HEK293 (cell line): Measurements from ENCODE around the gene MPPE1.
A peak's percentile ranks its signal among the peaks of the same experiment; 100 is the strongest.
"Not testable (repeated sequence)": the region's sequence is repeated elsewhere in the genome, so short reads cannot be mapped to it uniquely, and the experiment has no call there.

Source experiments
- CTCF ChIA-PET: fragments of 350-600 bp; formaldehyde crosslinking; extraction: SDS; loops from one replicate; lab custom pipeline; 2021; ENCODE audit warnings: antibody characterized with exemption; lab: Yijun Ruan, JAX
- POLR2A ChIA-PET: fragments of 300-600 bp; formaldehyde crosslinking; extraction: SDS; loops from one replicate; lab custom pipeline; 2020; ENCODE audit warnings: antibody characterized with exemption, inconsistent platforms; lab: Yijun Ruan, JAX
- H3K27ac ChIP-seq: fragments of 200-500 bp; sonication (Bioruptor generic); 2 replicates; pipeline ENCODE4 v1.5.1; 2014; ENCODE audit warnings: low read depth, low read length, control low read depth, inconsistent platforms; ENCODE audit errors: extremely low read depth
- H3K36me3 ChIP-seq, 2 experiments: fragments of 200-500 bp in 1 of 2; sonication (Bioruptor generic) in 1 of 2; 1 replicate in 1 of 2; 2 replicates in 1 of 2; pipeline ENCODE4 v1.5.1; 2014 to 2017; ENCODE audit warnings: inconsistent platforms in 2 of 2, low read length in 2 of 2; ENCODE audit not compliant: control insufficient read depth in 2 of 2, insufficient read depth in 1 of 2
- H3K4me1 ChIP-seq: fragments of 200-500 bp; sonication (Bioruptor generic); 2 replicates; pipeline ENCODE4 v1.5.1; 2014; ENCODE audit warnings: mild to moderate bottlenecking, low read length, inconsistent platforms; ENCODE audit not compliant: control insufficient read depth, insufficient read depth
- H3K4me3 ChIP-seq: 2 replicates; pipeline ENCODE4 v1.5.1; 2011; ENCODE audit warnings: low read depth, mild to moderate bottlenecking, control low read depth, low read length, moderate library complexity
- H3K9me3 ChIP-seq: fragments of 200-500 bp; sonication (Bioruptor generic); 2 replicates; pipeline ENCODE4 v1.5.1; 2014; ENCODE audit warnings: low read depth, low read length, inconsistent platforms; ENCODE audit not compliant: control insufficient read depth, insufficient read depth
- KLF10 ChIP-seq: fragments of 450-650 bp; IDR thresholded peaks from 2 replicates; pipeline ENCODE4 v1.5.1; 2018; ENCODE audit warnings: missing biosample characterization, mild to moderate bottlenecking, missing genetic modification characterization
- OVOL3 ChIP-seq: fragments of 450-650 bp; formaldehyde crosslinking; IDR thresholded peaks from 2 replicates; pipeline ENCODE4 v1.5.1; 2016; ENCODE audit warnings: missing biosample characterization, missing genetic modification characterization
- RBAK ChIP-seq: fragments of 450-650 bp; formaldehyde crosslinking; IDR thresholded peaks from 2 replicates; pipeline ENCODE4 v1.5.1; 2016; ENCODE audit warnings: missing biosample characterization, missing genetic modification characterization
- SP2 ChIP-seq: fragments of 450-650 bp; formaldehyde crosslinking; IDR thresholded peaks from 2 replicates; pipeline ENCODE4 v1.5.1; 2016; ENCODE audit warnings: missing biosample characterization, missing genetic modification characterization
- ZBTB1 ChIP-seq: fragments of 450-650 bp; formaldehyde crosslinking; IDR thresholded peaks from 2 replicates; pipeline ENCODE4 v1.5.1; 2016; ENCODE audit warnings: missing biosample characterization, missing genetic modification characterization
- ZBTB10 ChIP-seq: fragments of 450-650 bp; formaldehyde crosslinking; IDR thresholded peaks from 2 replicates; pipeline ENCODE4 v1.5.1; 2016; ENCODE audit warnings: missing biosample characterization, missing genetic modification characterization
- ZEB2 ChIP-seq: fragments of 450-650 bp; formaldehyde crosslinking; IDR thresholded peaks from 2 replicates; pipeline ENCODE4 v1.5.1; 2016; ENCODE audit warnings: missing biosample characterization, missing genetic modification characterization
- ZIC2 ChIP-seq: fragments of 450-650 bp; formaldehyde crosslinking; IDR thresholded peaks from 2 replicates; pipeline ENCODE4 v1.5.1; 2016; ENCODE audit warnings: missing biosample characterization, missing genetic modification characterization
- ZNF114 ChIP-seq: fragments of 450-650 bp; formaldehyde crosslinking; IDR thresholded peaks from 2 replicates; pipeline ENCODE4 v1.5.0; 2017; ENCODE audit warnings: missing biosample characterization, missing genetic modification characterization
- ZNF16 ChIP-seq: fragments of 450-650 bp; formaldehyde crosslinking; IDR thresholded peaks from 2 replicates; pipeline ENCODE4 v1.5.1; 2016; ENCODE audit warnings: low read depth, missing biosample characterization, missing genetic modification characterization
- ZNF169 ChIP-seq: fragments of 450-650 bp; formaldehyde crosslinking; IDR thresholded peaks from 2 replicates; pipeline ENCODE4 v1.5.1; 2016; ENCODE audit warnings: missing biosample characterization, missing genetic modification characterization
- ZNF335 ChIP-seq: fragments of 450-650 bp; formaldehyde crosslinking; conservative IDR thresholded peaks from 2 replicates; pipeline ENCODE4 v1.5.1; 2016; ENCODE audit warnings: missing biosample characterization, missing genetic modification characterization
- ZNF366 ChIP-seq: fragments of 450-650 bp; formaldehyde crosslinking; conservative IDR thresholded peaks from 2 replicates; pipeline ENCODE4 v1.5.1; 2016; ENCODE audit warnings: missing biosample characterization, missing genetic modification characterization
- ZNF404 ChIP-seq: fragments of 450-650 bp; formaldehyde crosslinking; IDR thresholded peaks from 2 replicates; pipeline ENCODE4 v1.5.1; 2017; ENCODE audit warnings: missing biosample characterization, missing genetic modification characterization
- ZNF426 ChIP-seq: fragments of 450-650 bp; formaldehyde crosslinking; IDR thresholded peaks from 2 replicates; pipeline ENCODE4 v1.5.1; 2017; ENCODE audit warnings: missing biosample characterization, missing genetic modification characterization, mild to moderate bottlenecking, inconsistent platforms, moderate library complexity
- ZNF48 ChIP-seq: fragments of 450-650 bp; formaldehyde crosslinking; IDR thresholded peaks from 2 replicates; pipeline ENCODE4 v1.5.1; 2016; ENCODE audit warnings: missing biosample characterization, missing genetic modification characterization
- ZNF548 ChIP-seq: fragments of 450-650 bp; formaldehyde crosslinking; IDR thresholded peaks from 2 replicates; pipeline ENCODE4 v1.5.1; 2016; ENCODE audit warnings: missing biosample characterization, missing genetic modification characterization
- ZNF600 ChIP-seq: fragments of 450-650 bp; formaldehyde crosslinking; IDR thresholded peaks from 2 replicates; pipeline ENCODE4 v1.5.1; 2016; ENCODE audit warnings: missing biosample characterization, missing genetic modification characterization
- ZNF701 ChIP-seq: fragments of 450-650 bp; formaldehyde crosslinking; IDR thresholded peaks from 2 replicates; pipeline ENCODE4 v1.5.1; 2016; ENCODE audit warnings: missing biosample characterization, missing genetic modification characterization
- ZNF830 ChIP-seq: fragments of 450-650 bp; IDR thresholded peaks from 2 replicates; pipeline ENCODE4 v1.5.0; 2018; ENCODE audit warnings: missing biosample characterization, missing genetic modification characterization, low read depth, mild to moderate bottlenecking, moderate library complexity
- ZXDB ChIP-seq: fragments of 450-650 bp; formaldehyde crosslinking; IDR thresholded peaks from 2 replicates; pipeline ENCODE4 v1.5.1; 2016; ENCODE audit warnings: missing biosample characterization, missing genetic modification characterization
- TF ChIP-seq, protein P1 (sequence below): fragments of 450-650 bp; formaldehyde crosslinking; IDR thresholded peaks from 2 replicates; pipeline ENCODE4 v1.5.1; 2017; ENCODE audit warnings: missing biosample characterization, missing genetic modification characterization
- TF ChIP-seq, protein P2 (sequence below): fragments of 450-650 bp; formaldehyde crosslinking; optimal IDR thresholded peaks from 2 replicates; pipeline ENCODE3; 2016; ENCODE audit warnings: missing biosample characterization, mild to moderate bottlenecking, missing genetic modification characterization
- TF ChIP-seq, protein P3 (sequence below): fragments of 450-650 bp; formaldehyde crosslinking; IDR thresholded peaks from 2 replicates; pipeline ENCODE4 v1.5.1; 2016; ENCODE audit warnings: missing biosample characterization, missing genetic modification characterization

The MPPE1 gene

DNA sequence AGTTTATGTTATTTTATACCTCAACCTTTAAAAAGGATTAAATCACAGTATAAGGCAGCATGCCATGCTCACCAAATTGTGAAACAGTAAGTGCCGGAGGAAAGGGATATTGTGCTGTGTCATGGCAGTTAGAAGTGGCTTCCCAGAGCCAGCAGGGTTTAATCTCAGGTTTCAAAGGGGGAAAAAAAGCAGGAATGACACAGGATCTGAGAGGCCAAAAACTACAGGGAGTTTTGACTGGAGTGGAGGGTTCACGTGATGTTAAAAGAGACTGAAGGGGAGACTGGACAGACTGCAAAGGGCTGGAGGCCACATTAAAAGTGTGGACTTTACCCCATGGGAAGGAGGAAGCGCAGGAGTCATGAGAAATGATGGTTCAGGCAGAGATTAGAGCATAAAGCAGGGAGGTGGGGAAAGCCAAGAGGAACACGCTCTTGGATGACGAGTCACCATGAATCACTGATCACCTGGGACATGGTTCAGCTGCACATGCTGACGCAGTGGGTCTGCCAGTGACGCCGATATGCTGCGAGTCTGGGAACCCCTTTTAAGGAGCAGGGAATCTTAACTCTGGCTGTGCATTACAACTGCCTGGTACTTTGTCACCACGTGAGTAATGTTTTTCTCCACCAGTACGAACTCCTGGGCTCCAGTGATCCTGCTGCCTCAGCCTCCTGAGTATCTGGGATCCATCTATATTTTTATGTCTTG lies 50.8 kb downstream of the MPPE1 start (continued):
- TF ChIP-seq ZBTB10 (tag by site-specific recombination) (peak; percentile 80), ZNF335 (peak; percentile 86), ZNF366 (tag by site-specific recombination) (peak; percentile 93), ZIC2 (tag by site-specific recombination) (peak; percentile 90), SP2 (tag by site-specific recombination) (peak; percentile 49)

DNA sequence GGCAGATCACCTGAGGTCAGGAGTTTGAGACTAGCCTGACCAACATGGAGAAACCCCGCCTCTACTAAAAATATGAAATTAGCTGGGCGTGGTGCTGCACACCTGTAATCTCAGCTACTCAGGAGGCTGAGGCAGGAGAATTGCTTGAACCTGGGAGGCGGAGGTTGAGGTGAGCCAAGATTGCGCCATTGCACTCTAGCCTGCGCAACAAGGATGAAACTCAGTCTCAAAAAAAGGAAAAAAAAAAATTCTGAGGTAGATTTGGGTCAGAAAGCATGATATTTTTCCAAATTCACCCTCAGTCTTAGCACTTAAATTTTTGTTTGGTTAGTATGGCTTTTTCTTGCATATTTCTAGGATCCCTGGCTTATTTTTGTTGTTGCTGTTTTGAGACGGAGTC lies 53.6 kb downstream of the MPPE1 start:
- H3K27ac ChIP-seq, H3K36me3 ChIP-seq, H3K9me3 ChIP-seq, POLR2A ChIA-PET, H3K4me3 ChIP-seq: not testable (repeated sequence)
- peaks cover 18% of the 10 kb centered on the region for H3K4me1 ChIP-seq
- CTCF ChIA-PET = interaction anchor here (0.8 kb wide), 1 partner anchor 55 kb away, joined by 3 read pairs; no protein-coding TSS in a partner anchor

- CTCF ChIA-PET = interaction anchor here (0.7 to 0.8 kb wide), 2 partner anchors 64 to 143 kb away, joined by 3 to 4 read pairs; no protein-coding TSS in a partner anchor
- Histone ChIP-seq H3K4me3 (peak overlapping the region; percentile 60), H3K27ac (peak overlapping the region; percentile 58), H3K36me3 (peaks cover 0 to 3% of the 10 kb centered on the region in 2 experiments), H3K4me1 (peaks cover 10% of the 10 kb centered on the region), H3K9me3 (no peaks in the 10 kb centered on the region)
- POLR2A ChIA-PET = no interaction called here
- TF ChIP-seq KLF10 = no peak
- no peak for TF ChIP-seq ZXDB (tag by site-specific recombination)
- TF ChIP-seq, protein P1, sequence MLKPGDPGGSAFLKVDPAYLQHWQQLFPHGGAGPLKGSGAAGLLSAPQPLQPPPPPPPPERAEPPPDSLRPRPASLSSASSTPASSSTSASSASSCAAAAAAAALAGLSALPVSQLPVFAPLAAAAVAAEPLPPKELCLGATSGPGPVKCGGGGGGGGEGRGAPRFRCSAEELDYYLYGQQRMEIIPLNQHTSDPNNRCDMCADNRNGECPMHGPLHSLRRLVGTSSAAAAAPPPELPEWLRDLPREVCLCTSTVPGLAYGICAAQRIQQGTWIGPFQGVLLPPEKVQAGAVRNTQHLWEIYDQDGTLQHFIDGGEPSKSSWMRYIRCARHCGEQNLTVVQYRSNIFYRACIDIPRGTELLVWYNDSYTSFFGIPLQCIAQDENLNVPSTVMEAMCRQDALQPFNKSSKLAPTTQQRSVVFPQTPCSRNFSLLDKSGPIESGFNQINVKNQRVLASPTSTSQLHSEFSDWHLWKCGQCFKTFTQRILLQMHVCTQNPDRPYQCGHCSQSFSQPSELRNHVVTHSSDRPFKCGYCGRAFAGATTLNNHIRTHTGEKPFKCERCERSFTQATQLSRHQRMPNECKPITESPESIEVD (tag by site-specific recombination) = no peak
- 0 out of 2 replicates have a peak, but pooled peaks have one; percentile 13 for TF ChIP-seq ZEB2 (tag by site-specific recombination)
- TF ChIP-seq, protein P2, sequence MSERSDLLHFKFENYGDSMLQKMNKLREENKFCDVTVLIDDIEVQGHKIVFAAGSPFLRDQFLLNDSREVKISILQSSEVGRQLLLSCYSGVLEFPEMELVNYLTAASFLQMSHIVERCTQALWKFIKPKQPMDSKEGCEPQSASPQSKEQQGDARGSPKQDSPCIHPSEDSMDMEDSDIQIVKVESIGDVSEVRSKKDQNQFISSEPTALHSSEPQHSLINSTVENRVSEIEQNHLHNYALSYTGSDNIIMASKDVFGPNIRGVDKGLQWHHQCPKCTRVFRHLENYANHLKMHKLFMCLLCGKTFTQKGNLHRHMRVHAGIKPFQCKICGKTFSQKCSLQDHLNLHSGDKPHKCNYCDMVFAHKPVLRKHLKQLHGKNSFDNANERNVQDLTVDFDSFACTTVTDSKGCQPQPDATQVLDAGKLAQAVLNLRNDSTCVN (tag by site-specific recombination) = no peak
- no peak for TF ChIP-seq ZNF830 (tag by site-specific recombination)
- no peak for TF ChIP-seq ZNF169 (tag by site-specific recombination)
- no peak for TF ChIP-seq ZNF114 (tag by site-specific recombination)
- peak; percentile 16; the same call in 1 of the 2 replicates for TF ChIP-seq SP2 (tag by site-specific recombination)
- no peak for TF ChIP-seq ZBTB1 (tag by site-specific recombination)
- no peak for TF ChIP-seq ZNF16 (tag by site-specific recombination)
- no peak for TF ChIP-seq ZNF48 (tag by site-specific recombination)
- TF ChIP-seq ZNF404 (tag by site-specific recombination) = no peak
- no peak for TF ChIP-seq OVOL3
- TF ChIP-seq ZNF548 (tag by site-specific recombination) = no peak
- TF ChIP-seq RBAK (tag by site-specific recombination) = no peak
- no peak for TF ChIP-seq ZNF701 (tag by site-specific recombination)
- no peak for TF ChIP-seq ZNF426
- peak; percentile 25; the same call in 1 of the 2 replicates for TF ChIP-seq ZNF600 (tag by site-specific recombination)
- TF ChIP-seq, protein P3, sequence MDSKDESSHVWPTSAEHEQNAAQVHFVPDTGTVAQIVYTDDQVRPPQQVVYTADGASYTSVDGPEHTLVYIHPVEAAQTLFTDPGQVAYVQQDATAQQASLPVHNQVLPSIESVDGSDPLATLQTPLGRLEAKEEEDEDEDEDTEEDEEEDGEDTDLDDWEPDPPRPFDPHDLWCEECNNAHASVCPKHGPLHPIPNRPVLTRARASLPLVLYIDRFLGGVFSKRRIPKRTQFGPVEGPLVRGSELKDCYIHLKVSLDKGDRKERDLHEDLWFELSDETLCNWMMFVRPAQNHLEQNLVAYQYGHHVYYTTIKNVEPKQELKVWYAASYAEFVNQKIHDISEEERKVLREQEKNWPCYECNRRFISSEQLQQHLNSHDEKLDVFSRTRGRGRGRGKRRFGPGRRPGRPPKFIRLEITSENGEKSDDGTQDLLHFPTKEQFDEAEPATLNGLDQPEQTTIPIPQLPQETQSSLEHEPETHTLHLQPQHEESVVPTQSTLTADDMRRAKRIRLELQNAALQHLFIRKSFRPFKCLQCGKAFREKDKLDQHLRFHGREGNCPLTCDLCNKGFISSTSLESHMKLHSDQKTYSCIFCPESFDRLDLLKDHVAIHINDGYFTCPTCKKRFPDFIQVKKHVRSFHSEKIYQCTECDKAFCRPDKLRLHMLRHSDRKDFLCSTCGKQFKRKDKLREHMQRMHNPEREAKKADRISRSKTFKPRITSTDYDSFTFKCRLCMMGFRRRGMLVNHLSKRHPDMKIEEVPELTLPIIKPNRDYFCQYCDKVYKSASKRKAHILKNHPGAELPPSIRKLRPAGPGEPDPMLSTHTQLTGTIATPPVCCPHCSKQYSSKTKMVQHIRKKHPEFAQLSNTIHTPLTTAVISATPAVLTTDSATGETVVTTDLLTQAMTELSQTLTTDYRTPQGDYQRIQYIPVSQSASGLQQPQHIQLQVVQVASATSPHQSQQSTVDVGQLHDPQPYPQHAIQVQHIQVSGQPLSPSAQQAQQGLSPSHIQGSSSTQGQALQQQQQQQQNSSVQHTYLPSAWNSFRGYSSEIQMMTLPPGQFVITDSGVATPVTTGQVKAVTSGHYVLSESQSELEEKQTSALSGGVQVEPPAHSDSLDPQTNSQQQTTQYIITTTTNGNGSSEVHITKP = no peak
Observed at GRCh38 chr18:11851806-11852337, 56.2 kb downstream of the MPPE1 start.
